ENCODE results near the gene GPR146. TPM values are rescaled to one million over a fixed set of nuclear protein-coding genes. Genes with fewer than 3 reads are reported as not detected.
A peak's percentile ranks its signal among the peaks of the same experiment; 100 is the strongest.

Gene GPR146
- total and polyA plus RNA-seq, 2 of the 8 experiments (the other 6 are each of a cell fraction or from before 2014, with no cell fraction given), result 1.8 to 2.7 TPM

DNA sequence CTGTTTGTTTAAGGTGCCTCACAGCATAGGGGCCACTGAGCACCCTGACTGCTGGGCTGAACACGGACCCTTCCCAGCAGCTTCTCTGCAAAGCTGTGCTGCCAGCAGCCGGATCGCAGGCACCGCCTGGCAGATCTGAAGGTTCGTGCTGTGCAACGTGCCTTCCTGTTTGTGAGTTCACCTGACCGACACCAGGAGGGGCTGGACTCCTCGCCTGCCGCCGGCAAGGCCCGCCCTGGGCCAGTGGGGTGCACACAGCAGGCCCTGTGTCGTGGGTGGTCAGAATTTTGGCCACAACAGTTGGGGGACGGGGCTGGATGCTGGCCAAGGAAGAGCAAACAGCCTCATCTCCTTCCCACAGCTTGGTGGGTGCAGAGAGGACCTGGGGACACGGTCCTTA is 48.8 kb upstream of the GPR146 start:
- H3K79me2 ChIP-seq (ENCODE audit: control insufficient read depth in 1 of 2, insufficient read depth in 2 of 2, low read length in 2 of 2), result no peaks in the 10 kb centered on the region
- no peak overlapping the region for H3K56ac ChIP-seq (replicated peaks; ENCODE audit: insufficient read length, low read depth, low read length)
- no peak overlapping the region; the same call in 1 of the 2 replicates for H2BK5ac ChIP-seq (ENCODE audit: low read depth, low read length)
- ChIA-PET CTCF (ENCODE audit: partially characterized antibody) (interaction anchor here (0.5 to 10.0 kb wide), 17 partner anchors 10 to 596 kb away, joined by 3 to 143 read pairs (median 6); partner anchors contain the start of gene GPR146), POLR2A (ENCODE audit: partially characterized antibody) (interaction anchor here (0.7 to 1.7 kb wide), 4 partner anchors 20 to 79 kb away, joined by 3 to 4 read pairs (median 4); partner anchors contain the start of gene COX19)
- H3K27me3 ChIP-seq (replicated peaks in 1 of 4; ENCODE audit: control insufficient read depth in 3 of 4, extremely low read depth in 1 of 4, insufficient read depth in 3 of 4, low read length in 3 of 4), result no peaks in the 10 kb centered on the region
- H2AK5ac ChIP-seq (ENCODE audit: low read depth, low read length), result no peak overlapping the region
- H3K14ac ChIP-seq (ENCODE audit: insufficient read length), result no peak overlapping the region
- no peak overlapping the region for H2BK12ac ChIP-seq (ENCODE audit: low read depth, low read length)
- WGBS, 2 experiments (ENCODE audit: extremely low coverage in 1 of 2, insufficient coverage in 1 of 2, insufficient read length in 1 of 2, insufficient replicate concordance in 2 of 2, low coverage in 1 of 2, low lambda C conversion rate in 2 of 2, missing lambda C conversion rate in 1 of 2), result 93% methylated on average over 14 of the region's 14 CpGs; no CpG with 5 or more reads in 1 of the 2 experiments
- no peak overlapping the region for H2BK15ac ChIP-seq (ENCODE audit: low read length)
- peaks cover 0 to 2% of the 10 kb centered on the region in 2 experiments for H4K20me1 ChIP-seq (replicated peaks in 1 of 2; ENCODE audit: control insufficient read depth in 1 of 2, insufficient read depth in 2 of 2, low read length in 2 of 2)
- no peak overlapping the region for H4K91ac ChIP-seq (replicated peaks; ENCODE audit: insufficient read length, low read length)
- H3K36me3 ChIP-seq (ENCODE audit: control insufficient read depth in 2 of 4, insufficient read depth in 4 of 4, low read length in 3 of 4), result no peaks in the 10 kb centered on the region
- no peak overlapping the region for H2BK120ac ChIP-seq (replicated peaks; ENCODE audit: low read depth, low read length)
- no peak overlapping the region for H3K27ac ChIP-seq (ENCODE audit: low read depth, low read length)
- no peaks in the 10 kb centered on the region for H3K79me1 ChIP-seq (ENCODE audit: low read depth, low read length)
- H3K4me1 ChIP-seq (replicated peaks in 1 of 4; ENCODE audit: control insufficient read depth in 3 of 4, insufficient read depth in 4 of 4, low read length in 3 of 4), result peaks cover 0 to 6% (median 2%) of the 10 kb centered on the region in 4 experiments; a peak in 3 of 7 replicates
- H4K8ac ChIP-seq (ENCODE audit: extremely low read depth, insufficient read depth, low read length), result 0 out of 2 replicates have a peak overlapping the region, but pooled peaks have one; percentile 18
- H3K9me3 ChIP-seq (ENCODE audit: insufficient read depth in 2 of 2, low read depth in 1 of 2, low read length in 1 of 2), result no peaks in the 10 kb centered on the region
- no peak overlapping the region for H3K4me3 ChIP-seq (ENCODE audit: extremely low read depth in 1 of 4, insufficient read depth in 2 of 4, low read depth in 3 of 4, low read length in 4 of 4)
- H3K4ac ChIP-seq (replicated peaks; ENCODE audit: insufficient read length, low read depth, low read length), result no peak overlapping the region
- H3K4me2 ChIP-seq (ENCODE audit: insufficient read depth in 1 of 2, low read depth in 2 of 2, low read length in 2 of 2), result no peak overlapping the region
- DNase-seq (ENCODE audit: low read depth in 1 of 2, low spot score in 2 of 2), result no peak
- FAIRE-seq, result no peak
- H3K23ac ChIP-seq (ENCODE audit: insufficient read length), result no peak overlapping the region
- H4K5ac ChIP-seq (ENCODE audit: insufficient read length, low read depth, low read length), result no peak overlapping the region
- H3K23me2 ChIP-seq (ENCODE audit: low read depth, low read length), result no peaks in the 10 kb centered on the region
- TF ChIP-seq BCL11A (IDR thresholded peaks at IDR 0.05; ENCODE audit: low read depth in 2 of 2, low read length in 2 of 2), result no peak
- no peak for TF ChIP-seq MAFK (IDR thresholded peaks at IDR 0.05; ENCODE audit: low read depth, low read length)
- no peak for TF ChIP-seq HDAC6 (IDR thresholded peaks at IDR 0.05; ENCODE audit: low read depth, low read length)
- TF ChIP-seq CTBP2 (IDR thresholded peaks at IDR 0.05; ENCODE audit: borderline replicate concordance, insufficient read depth, insufficient read length, low read length), result no peak
- no peak for TF ChIP-seq SP2 (IDR thresholded peaks at IDR 0.05; ENCODE audit: low read length)
- no peak for TF ChIP-seq TAF7 (optimal IDR thresholded peaks at IDR 0.05; ENCODE audit: borderline replicate concordance, low read depth, low read length)
- TF ChIP-seq EGR1 (IDR thresholded peaks at IDR 0.05; ENCODE audit: borderline replicate concordance, low read depth, low read length), result no peak
- TF ChIP-seq, protein P1, sequence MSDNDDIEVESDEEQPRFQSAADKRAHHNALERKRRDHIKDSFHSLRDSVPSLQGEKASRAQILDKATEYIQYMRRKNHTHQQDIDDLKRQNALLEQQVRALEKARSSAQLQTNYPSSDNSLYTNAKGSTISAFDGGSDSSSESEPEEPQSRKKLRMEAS (IDR thresholded peaks at IDR 0.05), result no peak
- no peak for TF ChIP-seq SP1 (IDR thresholded peaks at IDR 0.05; ENCODE audit: low read depth, low read length)
- no peak for TF ChIP-seq RXRA (IDR thresholded peaks at IDR 0.05; ENCODE audit: insufficient read depth, low read depth, low read length)
- H3K9ac ChIP-seq (replicated peaks in 1 of 4; ENCODE audit: extremely low read depth in 1 of 4, low read depth in 3 of 4, low read length in 3 of 4), result no peak overlapping the region
- H3K18ac ChIP-seq (ENCODE audit: extremely low read depth, low read length), result no peak overlapping the region
- H2BK20ac ChIP-seq (ENCODE audit: low read length), result no peak overlapping the region
- no peak overlapping the region for H2AFZ ChIP-seq (ENCODE audit: low read length)

Measured in H1 (cell line).